ENCODE results near the gene KLHL36. TPM values are rescaled to one million over a fixed set of nuclear protein-coding genes. Genes with fewer than 3 reads are reported as not detected.

The KLHL36 gene
- total and polyA plus RNA-seq, 9 of the 15 experiments (the other 6 are each of a cell fraction or from before 2014, with no cell fraction given) = 2.1 to 51.2 (median 18.5) TPM

DNA sequence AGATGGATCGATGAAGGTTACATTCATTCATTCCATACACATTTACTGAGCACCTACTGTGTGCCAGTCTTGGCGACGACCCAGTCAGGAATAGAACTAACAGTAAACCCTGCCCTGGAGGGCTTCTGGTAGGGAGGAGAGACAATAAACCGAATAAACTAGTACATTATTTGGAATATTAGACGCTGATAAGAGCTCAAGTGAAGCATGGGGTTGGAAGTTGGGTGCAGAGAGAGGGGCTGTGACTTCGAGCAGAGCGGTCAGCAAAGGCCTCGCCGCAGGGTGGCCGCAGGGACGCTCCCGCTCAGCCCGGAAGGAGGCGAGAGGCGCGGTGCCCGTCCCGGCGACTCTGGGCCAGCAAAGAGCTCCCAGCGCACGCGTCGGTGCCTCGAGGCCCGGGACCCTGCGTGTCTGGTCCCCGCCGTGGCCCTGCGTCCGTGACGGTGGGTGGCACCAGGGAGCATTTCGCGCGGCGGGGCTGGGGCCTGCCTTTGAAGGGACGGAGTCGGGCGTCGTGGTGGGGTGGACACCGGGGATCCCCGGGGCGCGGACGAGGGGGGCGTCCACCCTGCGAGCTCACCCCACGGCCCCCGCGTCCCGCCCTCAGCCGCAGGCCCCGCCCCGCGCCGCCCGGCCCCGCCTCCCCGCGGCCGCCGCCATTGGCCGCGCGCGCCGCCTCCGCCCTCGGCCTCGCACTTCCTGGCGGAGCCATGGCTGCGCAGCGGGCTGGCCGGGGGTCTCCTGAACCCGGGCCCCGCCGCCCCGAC is at the start of gene KLHL36 (continued):
- TF ChIP-seq, protein P1, sequence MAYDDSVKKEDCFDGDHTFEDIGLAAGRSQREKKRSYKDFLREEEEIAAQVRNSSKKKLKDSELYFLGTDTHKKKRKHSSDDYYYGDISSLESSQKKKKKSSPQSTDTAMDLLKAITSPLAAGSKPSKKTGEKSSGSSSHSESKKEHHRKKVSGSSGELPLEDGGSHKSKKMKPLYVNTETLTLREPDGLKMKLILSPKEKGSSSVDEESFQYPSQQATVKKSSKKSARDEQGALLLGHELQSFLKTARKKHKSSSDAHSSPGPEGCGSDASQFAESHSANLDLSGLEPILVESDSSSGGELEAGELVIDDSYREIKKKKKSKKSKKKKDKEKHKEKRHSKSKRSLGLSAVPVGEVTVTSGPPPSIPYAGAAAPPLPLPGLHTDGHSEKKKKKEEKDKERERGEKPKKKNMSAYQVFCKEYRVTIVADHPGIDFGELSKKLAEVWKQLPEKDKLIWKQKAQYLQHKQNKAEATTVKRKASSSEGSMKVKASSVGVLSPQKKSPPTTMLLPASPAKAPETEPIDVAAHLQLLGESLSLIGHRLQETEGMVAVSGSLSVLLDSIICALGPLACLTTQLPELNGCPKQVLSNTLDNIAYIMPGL (CRISPR knock-in tag; IDR thresholded peaks at IDR 0.05) = peak; percentile 98
- TF ChIP-seq, protein P2, sequence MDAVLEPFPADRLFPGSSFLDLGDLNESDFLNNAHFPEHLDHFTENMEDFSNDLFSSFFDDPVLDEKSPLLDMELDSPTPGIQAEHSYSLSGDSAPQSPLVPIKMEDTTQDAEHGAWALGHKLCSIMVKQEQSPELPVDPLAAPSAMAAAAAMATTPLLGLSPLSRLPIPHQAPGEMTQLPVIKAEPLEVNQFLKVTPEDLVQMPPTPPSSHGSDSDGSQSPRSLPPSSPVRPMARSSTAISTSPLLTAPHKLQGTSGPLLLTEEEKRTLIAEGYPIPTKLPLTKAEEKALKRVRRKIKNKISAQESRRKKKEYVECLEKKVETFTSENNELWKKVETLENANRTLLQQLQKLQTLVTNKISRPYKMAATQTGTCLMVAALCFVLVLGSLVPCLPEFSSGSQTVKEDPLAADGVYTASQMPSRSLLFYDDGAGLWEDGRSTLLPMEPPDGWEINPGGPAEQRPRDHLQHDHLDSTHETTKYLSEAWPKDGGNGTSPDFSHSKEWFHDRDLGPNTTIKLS (IDR thresholded peaks at IDR 0.05; ENCODE audit: borderline replicate concordance, low read depth) = peak; percentile 51; the same call in 1 of the 2 replicates
- TF ChIP-seq ETV6 (IDR thresholded peaks at IDR 0.05; ENCODE audit: borderline replicate concordance in 1 of 2, low read depth in 2 of 2, low read length in 1 of 2) (no peak), ETV6 (CRISPR knock-in tag; IDR thresholded peaks at IDR 0.05; ENCODE audit: borderline replicate concordance) (peak; percentile 90), TOE1 (IDR thresholded peaks at IDR 0.05; ENCODE audit: borderline replicate concordance) (peak; percentile 43; the same call in 1 of the 2 replicates), TOE1 (CRISPR knock-in tag; IDR thresholded peaks at IDR 0.05; ENCODE audit: borderline replicate concordance, low read depth) (peak; percentile 64; the same call in 1 of the 2 replicates), SAFB (IDR thresholded peaks at IDR 0.05; ENCODE audit: borderline replicate concordance, low read depth, low read length) (peak; percentile 98), RNF2 (IDR thresholded peaks at IDR 0.05) (peak; percentile 82), DPF2 (IDR thresholded peaks at IDR 0.05) (peak; percentile 26; the same call in 1 of the 2 replicates), HCFC1 (IDR thresholded peaks at IDR 0.05; ENCODE audit: low read depth, low read length) (no peak), HDAC6 (IDR thresholded peaks at IDR 0.05; ENCODE audit: low read depth, low read length) (no peak), ZNF140 (CRISPR knock-in tag; IDR thresholded peaks at IDR 0.05) (no peak), GABPB1 (CRISPR knock-in tag; IDR thresholded peaks at IDR 0.05) (peak; percentile 84), PML (IDR thresholded peaks at IDR 0.05; ENCODE audit: low read length) (no peak), TARDBP (IDR thresholded peaks at IDR 0.05) (peak; percentile 92), ZNF282 (CRISPR knock-in tag; IDR thresholded peaks at IDR 0.05) (peak; percentile 93), HOXB6 (CRISPR knock-in tag; IDR thresholded peaks at IDR 0.05; ENCODE audit: borderline replicate concordance) (no peak), NCOA1 (IDR thresholded peaks at IDR 0.05; ENCODE audit: low read depth) (no peak)
- TF ChIP-seq, protein P3, sequence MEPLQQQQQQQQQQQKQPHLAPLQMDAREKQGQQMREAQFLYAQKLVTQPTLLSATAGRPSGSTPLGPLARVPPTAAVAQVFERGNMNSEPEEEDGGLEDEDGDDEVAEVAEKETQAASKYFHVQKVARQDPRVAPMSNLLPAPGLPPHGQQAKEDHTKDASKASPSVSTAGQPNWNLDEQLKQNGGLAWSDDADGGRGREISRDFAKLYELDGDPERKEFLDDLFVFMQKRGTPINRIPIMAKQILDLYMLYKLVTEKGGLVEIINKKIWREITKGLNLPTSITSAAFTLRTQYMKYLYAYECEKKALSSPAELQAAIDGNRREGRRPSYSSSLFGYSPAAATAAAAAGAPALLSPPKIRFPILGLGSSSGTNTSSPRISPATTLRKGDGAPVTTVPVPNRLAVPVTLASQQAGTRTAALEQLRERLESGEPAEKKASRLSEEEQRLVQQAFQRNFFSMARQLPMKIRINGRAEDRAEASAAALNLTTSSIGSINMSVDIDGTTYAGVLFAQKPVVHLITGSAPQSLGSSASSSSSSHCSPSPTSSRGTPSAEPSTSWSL (CRISPR knock-in tag; IDR thresholded peaks at IDR 0.05; ENCODE audit: borderline replicate concordance) = peak; percentile 77; the same call in 1 of the 2 replicates
- TF ChIP-seq, protein P4, sequence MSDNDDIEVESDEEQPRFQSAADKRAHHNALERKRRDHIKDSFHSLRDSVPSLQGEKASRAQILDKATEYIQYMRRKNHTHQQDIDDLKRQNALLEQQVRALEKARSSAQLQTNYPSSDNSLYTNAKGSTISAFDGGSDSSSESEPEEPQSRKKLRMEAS (CRISPR knock-in tag; IDR thresholded peaks at IDR 0.05) = peak; percentile 91
- TF ChIP-seq, protein P5, sequence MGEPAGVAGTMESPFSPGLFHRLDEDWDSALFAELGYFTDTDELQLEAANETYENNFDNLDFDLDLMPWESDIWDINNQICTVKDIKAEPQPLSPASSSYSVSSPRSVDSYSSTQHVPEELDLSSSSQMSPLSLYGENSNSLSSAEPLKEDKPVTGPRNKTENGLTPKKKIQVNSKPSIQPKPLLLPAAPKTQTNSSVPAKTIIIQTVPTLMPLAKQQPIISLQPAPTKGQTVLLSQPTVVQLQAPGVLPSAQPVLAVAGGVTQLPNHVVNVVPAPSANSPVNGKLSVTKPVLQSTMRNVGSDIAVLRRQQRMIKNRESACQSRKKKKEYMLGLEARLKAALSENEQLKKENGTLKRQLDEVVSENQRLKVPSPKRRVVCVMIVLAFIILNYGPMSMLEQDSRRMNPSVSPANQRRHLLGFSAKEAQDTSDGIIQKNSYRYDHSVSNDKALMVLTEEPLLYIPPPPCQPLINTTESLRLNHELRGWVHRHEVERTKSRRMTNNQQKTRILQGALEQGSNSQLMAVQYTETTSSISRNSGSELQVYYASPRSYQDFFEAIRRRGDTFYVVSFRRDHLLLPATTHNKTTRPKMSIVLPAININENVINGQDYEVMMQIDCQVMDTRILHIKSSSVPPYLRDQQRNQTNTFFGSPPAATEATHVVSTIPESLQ (CRISPR knock-in tag; IDR thresholded peaks at IDR 0.05) = 0 out of 2 replicates have a peak, but pooled peaks have one; percentile 80
